HCT116 (cell line): Measurements from ENCODE around the gene IL1RAPL1.

Source experiments
- EZH2 ChIP-seq: fragments of 200-600 bp; sonication (generic); IDR thresholded peaks from 2 replicates; pipeline ENCODE4 v1.6.1; 2017; ENCODE audit warnings: antibody characterized with exemption, mixed run types
- EZH2phosphoT487 ChIP-seq: fragments of 200-600 bp; IDR thresholded peaks from 2 replicates; pipeline ENCODE4 v1.6.1; 2018; ENCODE audit warnings: antibody characterized with exemption, borderline replicate concordance
- POLR2A ChIP-seq: IDR thresholded peaks from 2 replicates; pipeline ENCODE4 v1.7.0; 2011; ENCODE audit warnings: borderline replicate concordance; ENCODE audit not compliant: insufficient read depth, insufficient read length; ENCODE audit errors: extremely low read depth
- POLR2AphosphoS5 ChIP-seq: IDR thresholded peaks from 2 replicates; pipeline ENCODE4 v1.6.1; 2011; ENCODE audit warnings: mild to moderate bottlenecking, low read depth, low read length, moderate library complexity
- SIN3A ChIP-seq: IDR thresholded peaks from 2 replicates; pipeline ENCODE4 v1.6.1; 2012; ENCODE audit warnings: low read depth
- YY1 ChIP-seq: IDR thresholded peaks from 2 replicates; pipeline ENCODE4 v1.6.1; 2011; ENCODE audit warnings: low read length, low read depth, moderate library complexity, mild to moderate bottlenecking; ENCODE audit not compliant: insufficient replicate concordance; ENCODE audit errors: extremely low read depth
- TF ChIP-seq, protein P1 (sequence below), 3 experiments: fragments of 200-600 bp in 1 of 3; sonication (generic) in 1 of 3; IDR thresholded peaks in 2 of 3; conservative IDR thresholded peaks in 1 of 3; 2 replicates each; pipeline ENCODE4 v1.5.1; 2012 to 2017; ENCODE audit warnings: low read depth in 2 of 3, low read length in 2 of 3, antibody characterized with exemption in 1 of 3, borderline replicate concordance in 1 of 3, control low read depth in 1 of 3, mild to moderate bottlenecking in 1 of 3, mixed read lengths in 1 of 3, mixed run types in 1 of 3, moderate library complexity in 1 of 3; ENCODE audit not compliant: insufficient read depth in 1 of 3
- TF ChIP-seq, protein P2 (sequence below): IDR thresholded peaks from 2 replicates; pipeline ENCODE4 v1.6.1; 2012

DNA sequence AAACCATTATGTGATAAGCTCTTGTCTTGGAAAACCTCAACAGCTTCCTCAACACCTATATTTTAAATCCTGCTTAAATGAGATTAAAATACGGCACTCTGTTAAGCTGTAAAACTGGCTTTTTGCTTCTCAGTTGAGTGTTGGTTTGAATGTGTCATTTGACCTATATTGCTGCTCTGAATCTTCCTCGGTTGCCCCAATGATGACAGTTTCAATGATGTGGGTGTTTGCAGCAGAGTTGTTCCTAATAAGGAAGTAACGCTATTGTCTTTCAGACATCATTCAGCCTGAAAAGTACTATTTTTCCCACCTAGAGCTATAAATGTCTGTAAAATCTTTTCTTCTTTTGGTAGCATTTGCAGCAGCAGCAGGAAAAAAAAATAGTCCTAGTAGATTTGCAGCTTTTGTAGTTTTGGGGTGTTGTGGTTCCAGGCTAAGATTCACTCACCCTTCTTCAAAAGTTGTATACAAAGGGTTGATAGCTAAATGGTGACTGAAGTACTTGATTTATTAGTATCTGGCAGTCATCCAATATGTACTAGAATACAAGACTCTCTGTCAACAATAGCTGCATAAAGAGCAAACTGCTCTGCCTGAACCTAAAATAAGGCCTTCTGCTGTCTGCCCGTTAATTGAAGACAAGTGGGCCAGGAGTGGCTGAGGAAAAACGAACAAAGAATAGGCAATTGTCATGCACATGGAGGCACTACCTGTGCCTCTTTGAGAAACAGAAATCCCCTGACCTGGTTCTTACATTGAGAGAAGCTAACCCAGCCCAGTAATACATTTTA is 333.1 kb downstream of the IL1RAPL1 start:
- TF ChIP-seq POLR2A (no peak), POLR2AphosphoS5 (no peak), SIN3A (no peak), YY1 (no peak), EZH2 (no peak), EZH2phosphoT487 (no peak)
- TF ChIP-seq, protein P1, sequence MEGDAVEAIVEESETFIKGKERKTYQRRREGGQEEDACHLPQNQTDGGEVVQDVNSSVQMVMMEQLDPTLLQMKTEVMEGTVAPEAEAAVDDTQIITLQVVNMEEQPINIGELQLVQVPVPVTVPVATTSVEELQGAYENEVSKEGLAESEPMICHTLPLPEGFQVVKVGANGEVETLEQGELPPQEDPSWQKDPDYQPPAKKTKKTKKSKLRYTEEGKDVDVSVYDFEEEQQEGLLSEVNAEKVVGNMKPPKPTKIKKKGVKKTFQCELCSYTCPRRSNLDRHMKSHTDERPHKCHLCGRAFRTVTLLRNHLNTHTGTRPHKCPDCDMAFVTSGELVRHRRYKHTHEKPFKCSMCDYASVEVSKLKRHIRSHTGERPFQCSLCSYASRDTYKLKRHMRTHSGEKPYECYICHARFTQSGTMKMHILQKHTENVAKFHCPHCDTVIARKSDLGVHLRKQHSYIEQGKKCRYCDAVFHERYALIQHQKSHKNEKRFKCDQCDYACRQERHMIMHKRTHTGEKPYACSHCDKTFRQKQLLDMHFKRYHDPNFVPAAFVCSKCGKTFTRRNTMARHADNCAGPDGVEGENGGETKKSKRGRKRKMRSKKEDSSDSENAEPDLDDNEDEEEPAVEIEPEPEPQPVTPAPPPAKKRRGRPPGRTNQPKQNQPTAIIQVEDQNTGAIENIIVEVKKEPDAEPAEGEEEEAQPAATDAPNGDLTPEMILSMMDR (IDR thresholded peaks at IDR 0.05 in 2 of 3, conservative IDR thresholded peaks at IDR 0.05 in 1 of 3; ENCODE audit: borderline replicate concordance in 1 of 3, insufficient read depth in 1 of 3, low read depth in 2 of 3, low read length in 2 of 3) = no peak
- TF ChIP-seq, protein P2, sequence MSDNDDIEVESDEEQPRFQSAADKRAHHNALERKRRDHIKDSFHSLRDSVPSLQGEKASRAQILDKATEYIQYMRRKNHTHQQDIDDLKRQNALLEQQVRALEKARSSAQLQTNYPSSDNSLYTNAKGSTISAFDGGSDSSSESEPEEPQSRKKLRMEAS = no peak
